NCI-H524 treated with DMSO at 0.1 percent for 48 hours (cell line): ENCODE results near the gene FSTL4.

ENCODE experiments used
- DNase-seq: peaks from one replicate; lab custom pipeline; 2025; lab: John Stamatoyannopoulos, UW

The FSTL4 gene

GRCh38 chr5:133386662-133387061 is 225.7 kb downstream of the FSTL4 start:
- DNase-seq: no peak

DNA sequence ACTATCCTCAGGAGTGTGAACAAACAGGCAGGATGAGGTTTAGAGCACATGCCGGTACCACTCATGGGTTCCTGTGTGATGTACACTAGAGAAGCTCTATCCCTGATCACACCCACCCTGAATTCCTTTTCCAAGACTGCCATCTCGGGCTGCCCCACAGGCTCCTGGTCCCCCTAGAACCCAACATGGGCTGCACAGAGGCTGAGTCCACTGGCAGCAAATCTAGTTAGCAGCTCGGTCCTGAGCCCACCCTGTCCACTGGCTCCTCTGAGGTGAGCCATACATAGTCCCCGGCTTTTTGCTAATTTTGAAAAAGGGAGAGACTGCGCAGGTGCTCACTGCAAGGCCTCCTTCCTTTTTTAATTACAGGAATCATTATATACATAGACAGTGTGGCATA is 227.0 kb downstream of the FSTL4 start:
- no peak for DNase-seq

- no peak for DNase-seq
These were observed 227.4 kb downstream of the FSTL4 start for GRCh38 chr5:133384903-133385302.

- DNase-seq: no peak
These were observed 228.1 kb downstream of the FSTL4 start for GRCh38 chr5:133384120-133384855.

DNA sequence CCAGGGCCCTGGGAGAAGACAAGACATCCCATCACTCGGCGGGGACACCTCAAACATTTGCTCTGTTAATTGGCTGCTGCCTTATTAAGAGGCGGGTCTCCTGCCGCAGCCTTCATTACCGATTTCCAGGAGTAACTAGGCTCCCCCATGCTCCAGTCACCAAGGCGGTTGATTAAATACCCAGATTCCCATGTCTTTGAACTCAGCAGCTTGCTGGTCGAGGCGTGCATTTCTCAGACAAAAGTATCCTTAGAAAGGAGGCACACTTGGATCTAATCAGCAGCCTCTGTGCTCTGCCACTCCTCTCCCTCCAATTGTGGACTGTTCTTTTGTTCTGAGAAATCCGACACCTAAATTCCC is 228.8 kb downstream of the FSTL4 start:
- DNase-seq: no peak

- no peak for DNase-seq
These were observed 229.4 kb downstream of the FSTL4 start for GRCh38 chr5:133382661-133383579.

DNA sequence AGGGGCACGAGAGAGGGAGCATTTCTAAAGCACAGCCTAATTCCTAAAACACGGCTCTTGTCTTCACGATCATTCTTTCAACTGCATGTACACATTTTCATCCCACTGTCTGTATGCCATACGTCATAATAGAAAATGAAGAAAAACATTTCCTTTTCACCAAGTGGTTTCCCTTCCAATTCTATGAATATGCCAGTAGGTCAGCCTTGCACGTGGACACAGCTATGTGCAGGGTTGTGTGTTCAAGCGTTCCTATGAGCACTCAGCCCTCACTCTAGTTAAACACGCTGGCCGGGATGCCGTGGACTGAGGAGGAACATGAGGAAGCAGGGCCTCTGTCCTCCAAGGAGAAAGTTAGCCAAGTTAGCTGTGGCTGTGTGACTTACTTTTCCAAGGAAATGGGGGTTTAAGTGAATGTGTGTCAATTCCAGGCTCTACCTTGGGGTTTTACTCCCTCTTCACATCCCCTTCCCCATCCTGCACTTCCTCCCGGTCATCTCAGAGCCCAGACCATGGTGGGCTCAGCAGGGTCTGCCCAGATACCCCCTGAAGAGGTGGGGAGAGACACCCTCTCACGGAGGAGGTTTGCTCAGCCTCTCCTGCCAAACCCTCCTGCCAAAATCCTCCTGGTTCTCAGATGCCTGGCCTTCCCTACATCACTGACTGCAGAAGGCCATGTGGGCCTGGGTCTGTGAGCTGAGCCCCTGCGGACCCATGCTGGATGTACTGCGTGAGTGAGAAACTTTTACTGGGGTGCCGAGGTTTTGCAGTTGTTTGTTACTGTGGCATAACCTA is 230.6 kb downstream of the FSTL4 start:
- DNase-seq: no peak

DNA sequence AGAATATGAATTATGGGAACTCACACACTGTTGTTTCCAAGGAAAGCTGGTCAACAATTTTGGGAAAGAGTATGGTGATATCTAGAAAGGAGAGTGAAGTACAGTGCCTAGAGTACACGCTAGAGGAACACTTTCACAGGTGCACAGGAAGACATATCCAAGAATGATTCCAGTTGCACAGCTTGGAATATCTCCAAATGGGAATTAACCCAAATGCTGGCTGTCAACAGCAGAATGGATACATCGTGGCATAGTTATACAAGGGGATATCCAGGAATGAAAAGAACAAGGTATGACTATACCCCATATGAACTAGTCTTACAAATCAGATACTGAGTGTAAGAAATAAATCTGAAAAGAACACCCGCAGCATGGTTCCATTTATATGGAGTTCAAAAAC is 231.3 kb downstream of the FSTL4 start:
- DNase-seq: no peak

DNA sequence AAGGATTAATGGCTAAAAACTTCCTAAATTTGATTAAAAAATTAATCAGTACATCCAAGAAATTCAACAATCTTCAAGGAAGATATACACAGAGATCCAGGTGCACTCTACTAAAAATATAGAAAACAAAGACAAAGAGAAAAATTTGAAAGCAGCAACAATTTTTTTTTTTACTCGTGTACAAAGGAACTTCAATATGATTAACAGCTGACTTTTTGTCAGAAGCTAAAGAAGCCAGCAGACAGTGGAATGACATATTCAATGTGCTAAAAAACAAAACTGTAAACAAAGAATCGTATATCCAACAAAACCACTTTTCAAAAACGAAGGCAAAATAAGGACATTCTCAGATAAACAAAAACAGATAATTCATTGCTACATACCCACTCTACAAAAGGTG is 234.6 kb downstream of the FSTL4 start:
- DNase-seq: no peak

DNA sequence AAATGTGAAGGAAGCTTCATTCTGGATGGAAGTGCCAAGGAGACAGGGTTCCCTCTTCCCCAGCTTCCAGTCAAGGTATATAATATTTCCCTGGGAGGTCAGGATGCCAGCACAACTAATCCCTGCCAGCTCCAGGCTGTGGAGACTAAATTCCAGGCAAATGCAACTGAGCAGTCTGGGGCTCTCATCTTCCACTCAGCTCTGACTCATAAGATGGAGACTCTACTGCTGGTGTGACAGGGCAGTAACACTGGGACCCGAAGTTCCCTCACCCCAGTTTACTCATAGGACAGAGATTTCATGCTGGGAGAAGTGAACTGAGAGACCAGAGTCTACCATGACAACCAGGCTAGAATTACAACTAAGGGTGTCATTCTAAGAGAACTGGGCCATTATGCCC is 235.4 kb downstream of the FSTL4 start:
- no peak for DNase-seq

DNA sequence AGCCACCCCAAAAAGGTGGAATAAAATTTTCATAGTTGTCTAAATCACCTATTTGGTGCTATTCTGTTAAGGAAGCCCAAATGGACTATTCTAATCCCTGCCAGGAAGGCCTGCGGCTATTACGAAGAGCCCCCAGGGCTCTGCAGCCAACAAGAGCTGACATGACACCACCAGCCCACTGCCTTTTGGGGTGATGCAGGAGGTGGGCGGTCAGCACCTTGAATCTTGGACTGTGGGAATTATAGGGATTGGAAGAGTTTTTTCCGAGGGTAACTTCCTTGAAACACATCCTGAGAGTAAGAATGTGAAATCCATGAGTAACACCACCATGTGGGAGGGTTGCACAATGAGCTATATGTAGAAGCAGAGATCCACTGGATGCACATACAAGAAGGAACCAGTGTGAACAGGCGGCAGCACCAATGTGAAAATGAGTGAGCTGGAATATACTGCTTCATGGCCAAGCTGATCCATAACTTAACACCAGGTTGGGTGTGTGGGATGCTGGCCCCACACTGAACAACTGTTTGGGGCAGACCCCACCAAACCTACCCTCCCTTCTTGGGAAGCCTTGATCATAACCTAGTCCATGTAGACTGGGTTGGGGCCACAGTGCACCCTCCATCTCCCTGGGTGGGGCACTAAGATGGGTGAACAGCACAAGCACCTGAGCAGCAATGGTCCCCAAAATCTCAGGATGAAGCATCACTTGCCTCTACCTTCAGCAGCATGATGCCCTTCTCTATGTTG is 239.0 kb downstream of the FSTL4 start:
- no peak for DNase-seq

DNA sequence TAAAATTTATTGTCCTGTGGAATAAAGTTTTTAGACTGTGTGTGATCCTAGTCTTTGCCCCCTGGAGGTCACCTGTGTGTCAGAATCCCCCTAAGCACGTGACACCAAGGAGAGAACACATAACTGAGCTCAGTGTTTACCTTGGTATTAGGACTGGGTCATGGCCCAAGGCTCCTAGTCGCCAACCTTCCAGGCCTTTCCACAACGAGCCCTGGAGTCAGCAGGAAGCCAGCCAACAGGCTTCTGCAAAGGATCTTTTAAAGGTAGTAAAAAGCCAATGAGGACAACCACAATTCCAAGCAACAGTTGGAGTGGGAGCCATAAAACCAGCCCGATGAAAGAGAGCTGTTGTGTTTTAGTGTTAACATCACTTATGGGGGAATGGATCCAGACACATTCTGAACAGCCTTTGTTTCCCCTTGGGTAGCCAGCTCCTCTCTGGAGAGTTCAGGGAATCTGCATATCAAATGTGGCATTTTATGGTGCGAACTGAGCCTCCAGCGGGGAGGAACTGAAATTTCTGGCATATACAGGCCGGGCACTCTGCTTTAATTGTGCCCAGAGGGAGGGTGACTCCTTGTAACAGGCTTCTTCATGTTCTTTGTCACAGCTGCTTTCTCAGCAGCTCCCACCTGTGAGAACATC is 239.9 kb downstream of the FSTL4 start:
- DNase-seq: no peak

- no peak for DNase-seq
These were observed 240.8 kb downstream of the FSTL4 start for GRCh38 chr5:133371371-133372155.

GRCh38 chr5:133370904-133371303 is 241.4 kb downstream of the FSTL4 start:
- DNase-seq: no peak

- no peak for DNase-seq
These were observed 242.1 kb downstream of the FSTL4 start for GRCh38 chr5:133370036-133370831.

DNA sequence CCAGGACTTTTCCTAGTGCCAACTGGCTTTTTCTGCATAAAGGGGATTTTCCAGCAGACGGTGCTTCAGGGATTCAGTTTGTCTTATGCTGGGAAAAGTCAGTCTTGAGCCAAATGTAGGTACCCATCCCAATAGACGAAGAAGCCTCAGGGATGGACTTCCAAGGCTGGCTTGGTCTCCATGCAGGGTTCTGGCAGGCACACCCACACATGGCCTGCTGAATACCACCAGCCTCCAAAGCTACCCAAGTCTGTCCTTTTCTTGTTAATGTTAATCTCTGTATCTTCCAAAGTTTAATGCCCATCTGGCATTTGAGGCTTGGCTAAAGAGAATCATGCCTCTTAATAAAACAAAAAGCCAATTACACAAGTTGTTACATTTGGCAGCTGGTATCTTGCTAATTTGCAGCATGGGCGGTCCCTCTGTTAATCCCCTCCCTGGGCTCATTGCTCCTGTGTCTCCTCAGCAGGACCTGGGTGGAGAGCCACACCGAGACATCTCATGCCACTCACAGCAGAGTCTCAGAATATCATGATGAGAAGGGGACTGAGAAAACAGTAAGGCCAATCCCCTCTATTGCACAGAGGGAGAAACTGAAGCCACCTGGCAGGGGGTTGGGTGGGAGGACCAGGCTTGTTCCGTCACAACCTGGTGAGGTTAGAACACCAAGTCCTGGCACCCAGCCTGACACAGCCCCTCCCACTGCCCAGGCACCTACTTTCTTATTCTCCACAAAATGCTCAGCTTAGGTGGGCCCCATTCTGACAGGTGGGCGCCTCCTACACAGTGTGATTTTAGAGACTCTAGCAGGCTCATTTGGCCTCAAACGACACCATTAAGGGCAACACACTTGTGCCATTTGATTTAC is 243.2 kb downstream of the FSTL4 start:
- DNase-seq: peak; percentile 97

GRCh38 chr5:133367984-133368383 is 244.4 kb downstream of the FSTL4 start:
- no peak for DNase-seq

GRCh38 chr5:133367071-133367786 is 245.1 kb downstream of the FSTL4 start:
- DNase-seq: no peak
